H1 (cell line): ENCODE results near the gene POU4F1. TPM values are rescaled to one million over a fixed set of nuclear protein-coding genes. Genes with fewer than 3 reads are reported as not detected.

Experiments used
- CTCF ChIA-PET: fragments of 300-600 bp; sonication (Branson Sonifier 250); formaldehyde crosslinking; loops from one replicate; lab custom pipeline; 2021; ENCODE audit not compliant: partially characterized antibody; lab: Charles Lee
- POLR2A ChIA-PET: fragments of 300-600 bp; sonication (Branson Sonifier 250); formaldehyde crosslinking; loops from one replicate; lab custom pipeline; 2021; ENCODE audit warnings: inconsistent platforms; ENCODE audit not compliant: partially characterized antibody; lab: Charles Lee
- DNase-seq, 2 experiments: peaks; one replicate each; pipeline versions ENCODE4 v3.0.0 to v3.0.0-alpha.2; 2010 to 2022; ENCODE audit warnings: low spot score in 2 of 2, low read depth in 1 of 2, mixed read lengths in 1 of 2
- FAIRE-seq: peaks from 2 replicates; lab custom pipeline; 2011; peaks lifted over from hg19 to GRCh38; lab: Jason Lieb, UNC
- H2AFZ ChIP-seq: 2 replicates; pipeline ENCODE4 v1.8.1; 2012; ENCODE audit warnings: low read length, inconsistent platforms
- H2AK5ac ChIP-seq: 2 replicates; pipeline ENCODE4 v1.6.1; 2013; ENCODE audit warnings: low read depth, low read length
- H2BK120ac ChIP-seq: replicated peaks from 2 replicates; pipeline ENCODE3; 2013; ENCODE audit warnings: low read depth, low read length, inconsistent platforms
- H2BK12ac ChIP-seq: 2 replicates; pipeline ENCODE4 v1.6.1; 2013; ENCODE audit warnings: low read depth, low read length
- H2BK15ac ChIP-seq: 2 replicates; pipeline ENCODE4 v1.6.1; 2013; ENCODE audit warnings: low read length
- H2BK20ac ChIP-seq: 2 replicates; pipeline ENCODE4 v1.6.1; 2013; ENCODE audit warnings: low read length
- H2BK5ac ChIP-seq: 2 replicates; pipeline ENCODE4 v1.6.1; 2013; ENCODE audit warnings: low read depth, low read length
- H3K14ac ChIP-seq: 2 replicates; pipeline ENCODE4 v1.6.1; 2013; ENCODE audit warnings: inconsistent platforms; ENCODE audit not compliant: insufficient read length
- H3K18ac ChIP-seq: 2 replicates; pipeline ENCODE4 v1.6.1; 2013; ENCODE audit warnings: low read length; ENCODE audit errors: extremely low read depth
- H3K23ac ChIP-seq: 2 replicates; pipeline ENCODE4 v1.6.1; 2013; ENCODE audit warnings: inconsistent platforms; ENCODE audit not compliant: insufficient read length
- H3K23me2 ChIP-seq: 2 replicates; pipeline ENCODE4 v1.6.1; 2013; ENCODE audit warnings: low read depth, low read length
- H3K27ac ChIP-seq: 2 replicates; pipeline ENCODE4 v1.6.1; 2011; ENCODE audit warnings: low read depth, low read length, inconsistent platforms
- H3K27me3 ChIP-seq, 4 experiments: replicated peaks in 1 of 4; 1 replicate in 1 of 4; 2 replicates in 3 of 4; pipeline versions ENCODE4 v1.6.1 to v1.8.1; 2011 to 2013; ENCODE audit warnings: low read length in 3 of 4, mild to moderate bottlenecking in 3 of 4, inconsistent platforms in 2 of 4, mixed read lengths in 2 of 4, moderate library complexity in 1 of 4; ENCODE audit not compliant: control insufficient read depth in 3 of 4, insufficient read depth in 3 of 4; ENCODE audit errors: extremely low read depth in 1 of 4
- H3K36me3 ChIP-seq, 4 experiments: 2 replicates each; pipeline versions ENCODE4 v1.6.1 to v1.8.1; 2011 to 2013; ENCODE audit warnings: mild to moderate bottlenecking in 4 of 4, low read length in 3 of 4, moderate library complexity in 2 of 4, control low read depth in 1 of 4, inconsistent platforms in 1 of 4; ENCODE audit not compliant: insufficient read depth in 4 of 4, control insufficient read depth in 2 of 4
- H3K4ac ChIP-seq: replicated peaks from 2 replicates; pipeline ENCODE3; 2013; ENCODE audit warnings: low read length, low read depth, mixed read lengths, inconsistent platforms; ENCODE audit not compliant: insufficient read length
- H3K4me1 ChIP-seq, 4 experiments: replicated peaks in 1 of 4; 1 replicate in 1 of 4; 2 replicates in 3 of 4; pipeline versions ENCODE4 v1.6.1 to v1.8.1; 2011 to 2013; ENCODE audit warnings: low read length in 3 of 4, inconsistent platforms in 2 of 4, mixed read lengths in 1 of 4; ENCODE audit not compliant: insufficient read depth in 4 of 4, control insufficient read depth in 3 of 4
- H3K4me2 ChIP-seq, 2 experiments: 2 replicates each; pipeline versions ENCODE4 v1.6.1 to v1.8.1; 2011 to 2013; ENCODE audit warnings: low read depth in 2 of 2, low read length in 2 of 2, control low read depth in 1 of 2, inconsistent platforms in 1 of 2, mild to moderate bottlenecking in 1 of 2; ENCODE audit not compliant: insufficient read depth in 1 of 2
- H3K4me3 ChIP-seq, 4 experiments: fragments of 200-600, 300-600 bp in 1 of 4; sonication (generic), shearing (Covaris generic), sonication (Bioruptor Twin) in 1 of 4; 2 replicates each; pipeline versions ENCODE4 v1.5.1 to v1.8.1; 2011 to 2016; ENCODE audit warnings: low read length in 4 of 4, low read depth in 3 of 4, control low read depth in 2 of 4, inconsistent platforms in 2 of 4, mild to moderate bottlenecking in 2 of 4, mixed read lengths in 1 of 4, moderate library complexity in 1 of 4; ENCODE audit not compliant: insufficient read depth in 2 of 4; ENCODE audit errors: extremely low read depth in 1 of 4
- H3K56ac ChIP-seq: replicated peaks from 2 replicates; pipeline ENCODE3; 2013; ENCODE audit warnings: low read depth, mild to moderate bottlenecking, mixed read lengths, low read length, inconsistent platforms; ENCODE audit not compliant: insufficient read length
- H3K79me1 ChIP-seq: 2 replicates; pipeline ENCODE4 v1.6.1; 2013; ENCODE audit warnings: low read depth, low read length, control low read depth
- H3K79me2 ChIP-seq, 2 experiments: 2 replicates each; pipeline versions ENCODE4 v1.6.1 to v1.8.1; 2012 to 2013; ENCODE audit warnings: low read length in 2 of 2, mild to moderate bottlenecking in 2 of 2, inconsistent platforms in 1 of 2; ENCODE audit not compliant: insufficient read depth in 2 of 2, control insufficient read depth in 1 of 2
- H3K9ac ChIP-seq, 4 experiments: replicated peaks in 1 of 4; 1 replicate in 1 of 4; 2 replicates in 3 of 4; pipeline versions ENCODE4 v1.6.1 to v1.8.1; 2011 to 2013; ENCODE audit warnings: low read depth in 3 of 4, low read length in 3 of 4, control low read depth in 2 of 4, mild to moderate bottlenecking in 2 of 4, moderate library complexity in 2 of 4, inconsistent platforms in 1 of 4; ENCODE audit errors: extremely low read depth in 1 of 4
- H3K9me3 ChIP-seq, 2 experiments: 2 replicates each; pipeline versions ENCODE4 v1.6.1 to v1.8.1; 2012 to 2013; ENCODE audit warnings: mild to moderate bottlenecking in 2 of 2, moderate library complexity in 2 of 2, control low read depth in 1 of 2, inconsistent platforms in 1 of 2, low read depth in 1 of 2, low read length in 1 of 2, mixed read lengths in 1 of 2; ENCODE audit not compliant: insufficient read depth in 2 of 2
- H4K20me1 ChIP-seq, 2 experiments: replicated peaks in 1 of 2; 2 replicates each; pipeline versions ENCODE3 to v1.8.1; 2011 to 2013; ENCODE audit warnings: inconsistent platforms in 2 of 2, low read length in 2 of 2, mild to moderate bottlenecking in 1 of 2; ENCODE audit not compliant: insufficient read depth in 2 of 2, control insufficient read depth in 1 of 2
- H4K5ac ChIP-seq: 2 replicates; pipeline ENCODE4 v1.6.1; 2013; ENCODE audit warnings: low read length, low read depth, mixed read lengths, inconsistent platforms; ENCODE audit not compliant: insufficient read length
- H4K8ac ChIP-seq: 2 replicates; pipeline ENCODE4 v1.8.0; 2013; ENCODE audit warnings: mild to moderate bottlenecking, moderate library complexity, low read length, inconsistent platforms; ENCODE audit not compliant: insufficient read depth; ENCODE audit errors: extremely low read depth
- H4K91ac ChIP-seq: replicated peaks from 2 replicates; pipeline ENCODE3; 2013; ENCODE audit warnings: low read length, mixed read lengths, inconsistent platforms; ENCODE audit not compliant: insufficient read length
- CBX8 ChIP-seq: fragments of 300-800, 300-1000 bp; sonication (generic); IDR thresholded peaks from 2 replicates; pipeline ENCODE4 v1.7.1; 2016; ENCODE audit warnings: low read depth, low read length, borderline replicate concordance
- EZH2 ChIP-seq: fragments of 200-600 bp; sonication (generic); IDR thresholded peaks from 2 replicates; pipeline ENCODE4 v1.7.1; 2012; ENCODE audit warnings: low read depth, mild to moderate bottlenecking, moderate library complexity, low read length, inconsistent platforms; ENCODE audit not compliant: severe bottlenecking
- POLR2AphosphoS5 ChIP-seq: IDR thresholded peaks from 2 replicates; pipeline ENCODE4 v1.6.1; 2011; ENCODE audit warnings: low read depth, low read length
- TAF1 ChIP-seq: IDR thresholded peaks from 2 replicates; pipeline ENCODE4 v1.6.1; 2011; ENCODE audit warnings: mild to moderate bottlenecking, low read depth, low read length
- YY1 ChIP-seq: IDR thresholded peaks from 2 replicates; pipeline ENCODE4 v1.6.1; 2011; ENCODE audit warnings: low read depth, mild to moderate bottlenecking, low read length
- WGBS, 2 experiments: shearing (Covaris generic) in 1 of 2; methylation state at CpG; one replicate each; pipeline versions ENCODE4 v1.1.6 to v1.1.7; 2013 to 2015; ENCODE audit warnings: low lambda C conversion rate in 2 of 2, mixed read lengths in 2 of 2, inconsistent platforms in 1 of 2, low coverage in 1 of 2, missing lambda C conversion rate in 1 of 2; ENCODE audit not compliant: insufficient replicate concordance in 2 of 2, insufficient coverage in 1 of 2, insufficient read length in 1 of 2; ENCODE audit errors: extremely low coverage in 1 of 2, missing lambda C conversion rate in 1 of 2; 5-methylcytosine and 5-hydroxymethylcytosine counted together
- polyA plus RNA-seq, 7 experiments: library from polyadenylated mRNA; depleted of rRNA in 3 of 7; stranded (reverse) in 5 of 7; unstranded in 2 of 7; fragments of >200 nt in 5 of 7; fragments of 200-250 nt in 2 of 7; gene quantifications; 1 replicate in 5 of 7; 2 replicates in 1 of 7; 4 replicates in 1 of 7; pipeline versions ENCODE4 v1.2.1 to v1.2.3, GENCODE V29; 2011 to 2013; ENCODE audit warnings: missing spikeins in 2 of 7, mixed read lengths in 2 of 7
- total RNA-seq: library from RNA; stranded (reverse); fragmentation: NEBNext Ultra II Directional; extraction: Animal tissue kit (Norgen Biotek cat#: 25700); gene quantifications from 2 replicates; pipeline ENCODE4 v1.2.1, GENCODE V29; 2021

POU4F1 gene
- total and polyA plus RNA-seq, 2 of the 8 experiments (the other 6 are each of a cell fraction or from before 2014, with no cell fraction given): 0.09 to 0.32 TPM

- Histone ChIP-seq H2BK5ac (no peak overlapping the region), H3K23me2 (peaks cover 25% of the 10 kb centered on the region; the same call in 1 of the 2 replicates), H3K4me1 (peaks cover under 1 to 31% (median 10%) of the 10 kb centered on the region in 4 experiments), H3K56ac (no peak overlapping the region), H3K23ac (no peak overlapping the region), H4K5ac (no peak overlapping the region), H3K9ac (no peak overlapping the region), H3K18ac (no peak overlapping the region), H3K79me2 (no peaks in the 10 kb centered on the region), H3K4me3 (no peak overlapping the region), H2BK15ac (no peak overlapping the region), H2BK20ac (no peak overlapping the region), H4K20me1 (peaks cover 10 to 17% of the 10 kb centered on the region in 2 experiments), H3K79me1 (no peaks in the 10 kb centered on the region), H2BK120ac (no peak overlapping the region), H3K9me3 (no peaks in the 10 kb centered on the region), H4K91ac (no peak overlapping the region), H2AK5ac (no peak overlapping the region), H2BK12ac (no peak overlapping the region), H3K36me3 (no peaks in the 10 kb centered on the region; a peak in 1 of 8 replicates), H2AFZ (no peak overlapping the region), H3K4me2 (no peak overlapping the region), H3K27me3 (peaks cover 77 to 97% (median 90%) of the 10 kb centered on the region in 4 experiments), H4K8ac (no peak overlapping the region), H3K27ac (no peak overlapping the region), H3K14ac (no peak overlapping the region), H3K4ac (no peak overlapping the region)
- POLR2A ChIA-PET: no interaction called here
- TF ChIP-seq EZH2: peak; percentile 6
- 0 out of 2 replicates have a peak, but pooled peaks have one; percentile 52 for TF ChIP-seq CBX8
- no peak for TF ChIP-seq YY1
- TF ChIP-seq TAF1: no peak
- no peak for TF ChIP-seq POLR2AphosphoS5
- 9% methylated on average over 5 of the region's 5 CpGs; no CpG with 5 or more reads in 1 of the 2 experiments for WGBS, 2 experiments
- CTCF ChIA-PET: interaction anchor here (1.6 kb wide), 1 partner anchor 9 kb away, joined by 5 read pairs; no protein-coding TSS in a partner anchor
- FAIRE-seq: no peak
- DNase-seq: no peak
Observed at GRCh38 chr13:78598966-78599644, 4.2 kb downstream of the POU4F1 start.
